ENCODE measurements around the gene SMPD3. TPM values are rescaled to one million over a fixed set of nuclear protein-coding genes. Genes with fewer than 3 reads are reported as not detected.
A peak's percentile ranks its signal among the peaks of the same experiment; 100 is the strongest.

SMPD3 gene
- total and polyA plus RNA-seq, 9 of the 15 experiments (the other 6 are each of a cell fraction or from before 2014, with no cell fraction given), result 0.03 to 1.2 (median 0.18) TPM

- no peak for TF ChIP-seq YY1 (IDR thresholded peaks at IDR 0.05; ENCODE audit: borderline replicate concordance in 1 of 3, control insufficient read depth in 1 of 3, extremely low read depth in 1 of 3, insufficient read depth in 3 of 3, insufficient read length in 1 of 3, insufficient replicate concordance in 2 of 3, low read depth in 1 of 3, low read length in 2 of 3)
- TF ChIP-seq SMC3 (conservative IDR thresholded peaks at IDR 0.05; ENCODE audit: insufficient read depth, low read depth, low read length), result no peak
- no peak for TF ChIP-seq STAT5B (CRISPR knock-in tag; IDR thresholded peaks at IDR 0.05)
- no peak for TF ChIP-seq GATA2 (CRISPR knock-in tag; IDR thresholded peaks at IDR 0.05)
- no peak for TF ChIP-seq MITF (IDR thresholded peaks at IDR 0.05)
- no peak for TF ChIP-seq SAFB (IDR thresholded peaks at IDR 0.05; ENCODE audit: borderline replicate concordance, low read depth, low read length)
- no peak for TF ChIP-seq SFPQ (IDR thresholded peaks at IDR 0.05; ENCODE audit: low read depth, low read length)
- TF ChIP-seq ARHGAP35 (IDR thresholded peaks at IDR 0.05; ENCODE audit: partially characterized antibody), result no peak
- 0 out of 4 replicates have a peak, but pooled peaks of 1 of the 2 experiments have one; percentile 2 for TF ChIP-seq RCOR1 (IDR thresholded peaks at IDR 0.05; ENCODE audit: borderline replicate concordance in 1 of 2, low read depth in 2 of 2, low read length in 2 of 2)
- TF ChIP-seq HDAC1 (IDR thresholded peaks at IDR 0.05), result no peak
- TF ChIP-seq KAT2B (IDR thresholded peaks at IDR 0.05; ENCODE audit: low read depth, low read length), result no peak
- TF ChIP-seq EP300 (IDR thresholded peaks at IDR 0.05; ENCODE audit: low read length), result no peak
- no peak for TF ChIP-seq ARNT (IDR thresholded peaks at IDR 0.05)
- no peak for TF ChIP-seq POLR3G (IDR thresholded peaks at IDR 0.05; ENCODE audit: extremely low read depth, insufficient read length, insufficient replicate concordance)
- TF ChIP-seq HNRNPUL1 (IDR thresholded peaks at IDR 0.05; ENCODE audit: low read length), result no peak
- TF ChIP-seq FOS (IDR thresholded peaks at IDR 0.05; ENCODE audit: extremely low read depth, insufficient read length), result no peak
- no peak for TF ChIP-seq ESRRA (IDR thresholded peaks at IDR 0.05; ENCODE audit: borderline replicate concordance, low read depth)
- no peak for TF ChIP-seq ZNF609 (CRISPR knock-in tag; IDR thresholded peaks at IDR 0.05; ENCODE audit: borderline replicate concordance)
- TF ChIP-seq ZBTB7A (IDR thresholded peaks at IDR 0.05; ENCODE audit: borderline replicate concordance, control insufficient read depth, low read depth, low read length), result peak; percentile 44; the same call in 1 of the 2 replicates
- no peak for TF ChIP-seq SMARCB1 (IDR thresholded peaks at IDR 0.05; ENCODE audit: insufficient read length, low read depth)
Measured at GRCh38 chr16:68448360-68448970, at the start of gene SMPD3 (continued).
